Kidney (tissue), 14 donors: ENCODE data around the gene LAMA5. TPM values are rescaled to one million over a fixed set of nuclear protein-coding genes. Genes with fewer than 3 reads are reported as not detected.

Experiments
- DNase-seq, 5 donors: peaks; one replicate each; pipeline ENCODE4 v3.0.0-alpha.2; 2013 to 2020
- FAIRE-seq: peaks from 2 replicates; lab custom pipeline; 2012; peaks lifted over from hg19 to GRCh38; lab: Jason Lieb, UNC
- H3K27ac ChIP-seq, 2 donors: one replicate each; pipeline ENCODE4 v1.7.0; 2013; ENCODE audit warnings: low read depth in 2 of 2, low read length in 2 of 2, inconsistent platforms in 1 of 2
- H3K27me3 ChIP-seq: one replicate; pipeline ENCODE4 v1.7.1; 2013; ENCODE audit warnings: low read length, inconsistent platforms; ENCODE audit not compliant: control insufficient read depth, insufficient read depth
- H3K36me3 ChIP-seq, 3 donors: one replicate each; pipeline versions ENCODE4 v1.7.0 to v1.7.1; 2013; ENCODE audit warnings: low read length in 3 of 3, control low read depth in 1 of 3, inconsistent platforms in 1 of 3; ENCODE audit not compliant: insufficient read depth in 3 of 3, control insufficient read depth in 2 of 3
- H3K4me1 ChIP-seq, 3 donors: one replicate each; pipeline versions ENCODE4 v1.7.0 to v1.7.1; 2013; ENCODE audit warnings: low read length in 3 of 3, inconsistent platforms in 1 of 3, low read depth in 1 of 3; ENCODE audit not compliant: control insufficient read depth in 2 of 3, insufficient read depth in 2 of 3
- H3K4me3 ChIP-seq, 3 donors: one replicate each; pipeline versions ENCODE4 v1.7.0 to v1.8.1; 2013; ENCODE audit warnings: low read length in 3 of 3, control low read depth in 1 of 3, inconsistent platforms in 1 of 3
- H3K9ac ChIP-seq, 3 donors: one replicate each; pipeline versions ENCODE4 v1.7.0 to v1.7.1; 2013; ENCODE audit warnings: low read length in 3 of 3, control low read depth in 1 of 3, inconsistent platforms in 1 of 3
- H3K9me3 ChIP-seq, 3 donors: one replicate each; pipeline versions ENCODE4 v1.7.0 to v1.7.1; 2013; ENCODE audit warnings: low read length in 3 of 3, control low read depth in 1 of 3, inconsistent platforms in 1 of 3; ENCODE audit not compliant: control insufficient read depth in 2 of 3, insufficient read depth in 1 of 3
- CTCF ChIP-seq: IDR thresholded peaks from 3 replicates; pipeline ENCODE4 v1.5.1; 2012; ENCODE audit warnings: mild to moderate bottlenecking, moderate library complexity, borderline replicate concordance; ENCODE audit not compliant: insufficient read depth; ENCODE audit errors: extremely low read depth
- intact Hi-C: fragments of 100-400 bp; cut with DNase I; formaldehyde crosslinking; loops from one replicate; pipeline ENCODE4 v1.11.1; 2022
- polyA plus RNA-seq: library from polyadenylated mRNA; stranded (reverse); fragments of 350-450 nt; fragmentation: Illumina TruSeq; extraction: RNeasy Lipid Tissue Mini Kit (QIAGEN cat#74804); gene quantifications from one replicate; pipeline ENCODE4 v1.2.3, GENCODE V29; 2014; ENCODE audit warnings: low read depth, low replicate concordance; ENCODE audit not compliant: insufficient read depth
- total RNA-seq: library from RNA; stranded (reverse); fragmentation: NEBNext Ultra II Directional; extraction: Animal tissue kit (Norgen Biotek cat#: 25700); gene quantifications from one replicate; pipeline ENCODE4 v1.2.1, GENCODE V29; 2021
- donor health status: control.
- donor health status: control.
- donor health status: control.
- donor health status: control.
- donor health status: control.
- donor health status: DM: yes; HTN: yes; CAD: no.
- donor health status: Normal renal cell carcinoma (clear cell type).

LAMA5 gene
- total and polyA plus RNA-seq, 2 donors from 2014 or later: 94.0 to 342 TPM

GRCh38 chr20:62287759-62288534 lies 79.2 kb downstream of the LAMA5 start:
- no peak overlapping the region for H3K4me3 ChIP-seq
- peaks cover 0 to 30% (median 13%) of the 10 kb centered on the region in 3 donors for H3K36me3 ChIP-seq
- DNase-seq (peak in 1 of 5 donors; percentile 61), FAIRE-seq (no peak)
- no peaks in the 10 kb centered on the region for H3K27me3 ChIP-seq
- no peak overlapping the region for H3K27ac ChIP-seq
- no peaks in the 10 kb centered on the region for H3K9me3 ChIP-seq
- TF ChIP-seq CTCF: no peak
- no peak overlapping the region for H3K9ac ChIP-seq
- intact Hi-C loops: no loop called here
- H3K4me1 ChIP-seq: no peaks in the 10 kb centered on the region

- Histone ChIP-seq H3K9me3 (no peaks in the 10 kb centered on the region), H3K27ac (no peak overlapping the region), H3K27me3 (no peaks in the 10 kb centered on the region), H3K9ac (no peak overlapping the region), H3K4me3 (no peak overlapping the region), H3K36me3 (peaks cover 0 to 34% (median 13%) of the 10 kb centered on the region in 3 donors), H3K4me1 (no peaks in the 10 kb centered on the region)
- intact Hi-C loops: no loop called here
- DNase-seq (no peak), FAIRE-seq (no peak)
- no peak for TF ChIP-seq CTCF
Measured at GRCh38 chr20:62287129-62287528, 80.0 kb downstream of the LAMA5 start.

GRCh38 chr20:62286493-62287064 lies 80.5 kb downstream of the LAMA5 start:
- no peaks in the 10 kb centered on the region for H3K27me3 ChIP-seq
- intact Hi-C loops: no loop called here
- no peak overlapping the region for H3K27ac ChIP-seq
- TF ChIP-seq CTCF: no peak
- H3K9ac ChIP-seq: no peak overlapping the region
- H3K9me3 ChIP-seq: no peaks in the 10 kb centered on the region
- no peak for FAIRE-seq
- no peaks in the 10 kb centered on the region for H3K4me1 ChIP-seq
- no peak overlapping the region for H3K4me3 ChIP-seq
- H3K36me3 ChIP-seq: peaks cover 0 to 35% (median 15%) of the 10 kb centered on the region in 3 donors
- DNase-seq: no peak
